ENCODE results near the gene CORO1C.

Gene CORO1C

DNA sequence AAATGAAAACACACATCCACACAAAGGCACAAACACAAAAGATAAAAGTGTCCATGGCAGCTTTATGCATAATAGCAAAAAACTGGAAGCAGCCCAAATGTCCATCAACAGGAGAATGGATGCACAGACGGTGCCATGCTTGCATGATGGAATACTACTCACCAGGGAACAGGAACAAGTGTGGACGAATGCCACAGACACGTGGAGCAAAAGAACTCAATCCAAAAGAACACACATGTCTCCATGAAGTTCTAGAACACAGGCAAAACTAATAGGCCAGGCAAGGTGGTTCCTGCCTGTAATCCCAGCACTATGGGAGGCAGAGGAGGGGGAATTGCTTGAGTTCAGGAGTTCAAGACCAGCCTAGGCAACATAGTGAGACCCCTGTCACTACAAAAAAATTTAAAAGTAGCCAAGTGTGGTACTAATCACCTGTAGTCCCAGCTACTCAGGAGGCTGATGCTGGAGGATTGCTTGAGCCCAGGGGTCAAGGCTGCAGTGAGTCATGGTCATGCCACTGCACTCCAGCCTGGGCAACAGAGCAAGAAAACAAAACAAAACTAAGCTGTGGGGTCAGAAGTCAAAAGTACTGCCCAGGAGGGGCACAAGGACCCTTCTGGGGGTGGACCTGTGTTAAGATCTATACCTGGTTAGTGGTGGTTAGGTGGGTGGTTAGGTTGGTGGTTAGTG lies 126.2 kb downstream of the CORO1C start:
- no peak for DNase-seq (ENCODE audit: low read depth in 1 of 2, low spot score in 1 of 2)

DNA sequence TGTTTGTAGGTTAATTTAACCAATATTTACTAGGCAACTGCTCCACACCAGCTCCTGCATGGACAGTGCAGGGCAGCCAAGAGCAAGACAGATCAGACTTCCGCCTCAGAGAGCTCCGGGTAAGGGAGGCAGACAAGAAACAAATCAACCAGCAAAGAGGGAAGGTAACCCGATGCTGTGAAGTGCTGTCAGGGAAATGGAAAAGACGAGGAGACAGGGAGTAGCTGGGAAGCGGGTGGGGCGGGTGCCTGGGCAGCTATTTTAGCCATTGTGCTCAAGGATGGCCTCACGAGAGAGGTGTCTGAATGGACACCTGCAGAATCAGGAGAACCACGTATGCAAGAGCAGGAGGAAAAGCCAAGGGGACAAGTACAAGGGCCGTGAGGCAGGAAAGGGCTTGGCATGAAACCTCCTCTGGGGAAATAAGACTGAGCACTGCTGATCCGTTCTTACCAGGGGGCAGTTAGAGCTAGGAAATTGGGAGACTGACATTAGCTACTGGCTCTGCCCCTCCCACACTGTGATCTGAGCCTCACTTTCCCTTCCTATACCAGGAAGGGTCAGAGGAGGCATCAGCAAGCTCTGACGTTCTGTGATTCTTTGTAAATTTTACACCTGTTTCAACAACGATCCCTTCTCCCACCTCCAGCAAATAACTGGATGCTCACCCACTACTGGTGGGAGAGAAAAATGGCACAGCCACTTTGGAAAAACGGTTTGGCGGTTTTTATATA lies 126.9 kb downstream of the CORO1C start:
- no peak for DNase-seq (ENCODE audit: low read depth in 1 of 2, low spot score in 1 of 2)

DNA sequence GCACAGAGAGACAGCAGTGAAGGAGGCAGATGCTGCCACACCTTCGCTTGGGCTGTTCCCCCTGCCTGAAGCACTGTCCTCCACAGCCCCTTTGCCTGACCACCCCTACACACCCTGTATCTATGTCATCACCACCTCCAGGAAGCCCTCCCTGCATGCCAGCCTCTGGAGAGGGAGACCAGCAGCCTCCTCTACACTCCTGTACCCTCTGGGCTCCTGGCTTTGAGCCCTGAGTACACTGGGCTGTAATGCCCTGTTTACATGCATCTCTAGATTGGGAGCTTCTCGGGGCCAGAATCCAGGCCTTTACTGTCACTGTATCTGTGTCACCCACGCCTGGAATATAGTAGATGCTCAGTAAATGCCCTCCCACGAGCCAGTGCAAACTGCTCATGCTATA lies 127.6 kb downstream of the CORO1C start:
- DNase-seq (ENCODE audit: low read depth in 1 of 2, low spot score in 1 of 2), result no peak

DNA sequence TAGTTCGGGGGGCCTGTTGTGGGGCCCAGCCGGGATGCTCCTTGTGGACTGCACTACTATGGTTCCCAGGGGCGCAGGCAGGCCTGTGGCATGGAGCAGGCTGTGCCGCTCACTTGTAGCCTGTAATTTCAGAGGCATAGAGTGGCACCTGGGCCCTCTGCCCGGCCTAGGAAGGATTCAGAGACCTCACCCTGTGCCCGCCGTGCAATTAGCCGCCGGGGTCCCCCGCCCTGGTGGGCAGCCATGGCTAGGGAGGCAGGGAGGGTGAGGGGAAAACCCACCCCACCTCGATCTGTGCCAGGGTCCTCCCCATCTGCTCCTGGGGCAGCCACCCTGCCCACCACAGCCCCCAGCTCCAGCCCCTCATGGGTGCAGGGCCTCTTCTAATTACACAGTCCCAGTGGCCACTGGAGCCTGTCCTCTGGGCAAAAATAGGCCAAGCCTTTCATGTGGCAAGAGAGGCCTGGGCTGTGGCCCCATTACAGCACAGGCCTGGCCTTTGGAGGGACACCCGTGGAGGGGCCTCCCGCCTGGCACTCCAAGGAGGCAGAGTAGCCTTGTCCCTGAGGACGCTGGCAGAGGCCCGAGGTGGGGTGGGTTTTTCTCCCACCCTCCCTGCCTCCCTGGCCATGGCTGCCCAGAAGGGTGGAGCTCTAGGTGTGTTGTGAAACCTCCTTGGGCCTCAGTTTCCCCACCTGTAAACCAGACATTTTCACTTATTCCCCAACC lies 128.2 kb downstream of the CORO1C start:
- DNase-seq (ENCODE audit: low read depth in 1 of 2, low spot score in 1 of 2), result no peak

DNA sequence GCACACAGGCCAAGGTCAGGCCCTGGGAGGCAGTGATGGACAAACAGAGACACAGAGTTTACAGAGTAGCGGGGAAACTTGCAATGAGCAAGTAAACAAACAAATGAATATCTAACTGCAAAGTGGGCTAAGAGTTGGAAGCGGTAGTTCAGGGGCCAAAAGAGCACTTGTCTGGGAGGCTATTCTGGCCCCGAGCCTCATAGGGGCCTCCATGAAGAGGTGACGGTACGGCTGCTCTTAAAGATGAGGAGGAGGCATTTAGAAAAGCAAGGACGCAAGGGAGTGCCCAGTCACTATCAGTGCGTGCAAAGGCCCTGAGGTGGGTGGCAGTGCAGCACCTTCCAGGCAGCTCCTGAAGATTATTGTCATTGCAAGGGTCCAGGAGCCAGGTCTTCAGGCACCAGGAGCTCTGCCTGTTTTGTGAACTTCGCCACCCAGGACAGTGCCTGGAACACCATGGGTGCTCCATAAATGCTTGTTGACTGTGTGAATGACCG lies 129.1 kb downstream of the CORO1C start:
- DNase-seq (ENCODE audit: low read depth in 1 of 2, low spot score in 1 of 2), result no peak

DNA sequence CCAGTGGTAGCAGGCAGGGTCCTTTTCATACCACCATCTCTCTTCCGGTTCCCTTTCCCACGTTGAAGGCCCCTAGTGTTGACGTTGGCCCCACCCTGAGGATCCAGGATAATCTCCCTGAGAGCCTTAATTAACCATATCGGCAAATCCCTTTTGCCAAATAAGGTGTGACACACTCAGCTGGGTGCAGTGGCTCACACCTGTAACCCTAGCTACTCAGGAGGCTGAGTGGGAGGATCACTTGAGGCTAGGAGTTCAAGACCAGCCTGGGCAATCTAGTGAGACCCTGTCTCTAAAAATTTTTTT lies 130.7 kb downstream of the CORO1C start:
- no peak for DNase-seq (ENCODE audit: low read depth in 1 of 2, low spot score in 1 of 2)

DNA sequence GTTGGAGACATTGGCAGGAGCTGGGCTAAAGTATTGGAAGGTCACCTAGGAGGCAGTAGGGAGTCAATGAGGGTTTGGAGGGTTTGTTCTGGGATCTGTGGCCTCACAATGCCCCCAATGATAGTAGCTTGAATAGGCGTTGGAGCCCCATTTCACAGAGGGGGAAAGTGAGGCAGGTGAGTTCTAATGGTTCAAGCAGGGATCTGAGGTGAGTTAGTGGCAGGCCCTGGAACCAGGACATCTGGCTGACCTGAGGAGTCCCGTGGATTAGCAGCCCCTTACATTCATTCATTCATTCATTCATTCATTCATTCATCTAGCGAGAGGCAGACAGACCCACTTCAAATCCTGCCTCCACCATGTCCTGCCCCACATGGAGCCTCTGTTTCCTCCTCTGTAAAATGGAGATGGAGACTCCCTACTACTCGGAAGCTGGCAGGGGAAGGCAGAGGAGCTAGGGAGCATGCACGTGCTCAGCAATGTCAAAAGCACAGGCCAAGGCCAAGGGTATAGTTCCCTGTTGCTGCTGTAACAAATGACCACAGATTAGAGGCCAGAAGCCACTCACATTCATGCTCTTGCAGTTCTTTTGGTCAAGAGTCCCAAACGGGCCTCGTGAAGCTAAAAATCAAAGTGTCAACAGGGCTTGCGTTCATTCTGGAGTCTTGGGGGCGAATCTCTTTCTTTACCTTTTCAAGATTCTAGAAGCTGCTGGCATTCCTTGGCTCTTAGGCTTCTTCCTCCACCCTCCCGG lies 131.2 kb downstream of the CORO1C start:
- DNase-seq (ENCODE audit: low read depth in 1 of 2, low spot score in 1 of 2), result no peak

DNA sequence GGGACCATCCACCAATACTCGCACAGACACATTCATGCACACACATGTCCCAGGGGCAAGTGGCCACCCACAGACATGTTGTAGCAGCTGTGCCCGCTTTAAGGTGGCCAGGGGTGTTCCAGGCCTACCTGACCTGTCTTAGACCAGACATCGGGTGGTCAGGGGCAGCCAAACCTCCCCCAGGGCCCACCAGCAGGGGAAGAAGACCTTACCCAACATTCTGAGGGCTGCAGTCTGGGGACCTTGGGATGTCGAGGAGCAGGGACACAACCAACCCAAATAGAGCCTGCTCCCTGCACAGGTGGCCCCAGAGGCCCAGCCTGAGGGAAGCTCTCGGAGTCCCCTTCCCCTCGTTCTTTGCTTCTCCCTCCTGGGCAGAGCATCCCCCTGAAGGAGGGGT lies 131.8 kb downstream of the CORO1C start:
- no peak for DNase-seq (ENCODE audit: low read depth in 1 of 2, low spot score in 1 of 2)

DNA sequence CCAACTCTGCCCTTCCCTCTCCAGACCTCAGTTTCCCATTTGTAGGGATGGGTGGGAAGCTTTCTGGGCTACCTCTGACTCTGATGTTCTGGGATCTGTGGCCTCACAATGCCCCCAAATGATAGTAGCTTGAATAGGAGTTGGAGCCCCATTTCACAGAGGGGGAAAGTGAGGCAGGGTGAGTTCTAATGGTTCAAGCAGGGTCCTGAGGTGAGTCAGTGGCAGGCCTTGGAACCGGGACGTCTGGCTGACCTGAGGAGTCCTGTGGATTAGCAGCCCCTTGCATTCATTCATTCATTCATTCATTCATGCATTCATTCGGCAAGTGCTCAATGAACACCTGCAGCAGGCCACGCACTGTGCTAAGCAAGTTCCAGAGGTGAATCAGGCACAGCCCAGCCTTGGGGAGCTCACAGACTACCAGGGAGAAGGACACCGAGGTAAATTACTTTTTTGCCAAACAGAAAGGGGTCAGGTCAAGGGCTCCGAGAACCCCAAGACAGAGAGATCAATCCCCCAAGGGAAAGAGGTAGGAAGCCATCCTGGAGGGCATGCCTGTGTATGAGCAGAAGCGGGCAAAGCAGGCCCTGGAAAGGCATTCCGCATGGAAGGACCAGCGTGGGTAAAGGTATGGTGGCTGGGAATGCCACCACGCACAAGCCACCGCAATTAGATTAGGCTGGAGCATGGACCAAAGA lies 132.6 kb downstream of the CORO1C start:
- DNase-seq (ENCODE audit: low read depth in 1 of 2, low spot score in 1 of 2), result no peak

DNA sequence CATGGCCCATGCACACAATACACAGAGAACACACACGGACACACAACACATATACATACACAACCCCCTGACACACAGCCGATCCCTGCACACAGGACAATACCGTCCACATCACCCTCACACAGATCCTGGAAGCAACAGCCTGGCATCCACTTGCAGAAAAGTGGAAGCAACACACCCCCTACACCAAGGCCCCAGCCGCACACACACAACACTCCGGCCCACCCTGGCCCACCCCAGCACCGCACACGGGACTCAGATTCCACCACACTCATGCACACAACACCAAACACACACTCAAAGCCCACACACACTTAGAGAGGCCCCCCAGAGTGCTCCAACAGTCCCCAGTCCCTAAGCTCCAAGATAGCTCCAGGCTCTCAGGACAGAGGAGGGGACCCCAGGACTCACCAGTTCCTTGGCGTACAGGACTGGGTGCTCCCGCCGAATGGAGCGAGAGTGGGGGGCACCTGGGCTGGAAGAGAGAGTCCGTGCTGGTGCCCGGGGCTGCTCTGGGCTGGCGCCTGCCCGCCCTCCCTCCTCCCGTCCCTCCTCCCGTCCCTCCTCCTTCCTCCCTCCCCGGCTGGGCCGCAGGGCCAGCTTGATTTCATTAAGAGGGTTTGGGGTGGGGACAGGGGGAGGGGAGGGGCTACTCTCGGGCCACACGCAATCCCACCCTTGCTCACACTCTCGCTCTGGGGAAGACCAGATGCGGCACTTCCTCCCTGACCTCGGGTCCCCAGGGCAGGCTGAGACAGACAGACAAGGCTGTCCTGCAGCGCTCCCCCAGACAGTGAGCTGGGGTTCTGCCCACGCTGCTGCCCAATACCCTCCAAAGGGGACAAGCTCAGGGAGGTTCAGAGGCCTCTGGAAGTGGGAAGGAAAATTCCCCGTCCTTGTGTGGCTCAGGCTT lies 133.5 kb downstream of the CORO1C start, which contains the start of gene TMEM119:
TMEM119 (minus strand) TSS at position 526 of the 913 bp plus-strand sequence. CDS start 5,701 bp downstream, outside the sequence.
- no peak for DNase-seq (ENCODE audit: low read depth in 1 of 2, low spot score in 1 of 2)

DNA sequence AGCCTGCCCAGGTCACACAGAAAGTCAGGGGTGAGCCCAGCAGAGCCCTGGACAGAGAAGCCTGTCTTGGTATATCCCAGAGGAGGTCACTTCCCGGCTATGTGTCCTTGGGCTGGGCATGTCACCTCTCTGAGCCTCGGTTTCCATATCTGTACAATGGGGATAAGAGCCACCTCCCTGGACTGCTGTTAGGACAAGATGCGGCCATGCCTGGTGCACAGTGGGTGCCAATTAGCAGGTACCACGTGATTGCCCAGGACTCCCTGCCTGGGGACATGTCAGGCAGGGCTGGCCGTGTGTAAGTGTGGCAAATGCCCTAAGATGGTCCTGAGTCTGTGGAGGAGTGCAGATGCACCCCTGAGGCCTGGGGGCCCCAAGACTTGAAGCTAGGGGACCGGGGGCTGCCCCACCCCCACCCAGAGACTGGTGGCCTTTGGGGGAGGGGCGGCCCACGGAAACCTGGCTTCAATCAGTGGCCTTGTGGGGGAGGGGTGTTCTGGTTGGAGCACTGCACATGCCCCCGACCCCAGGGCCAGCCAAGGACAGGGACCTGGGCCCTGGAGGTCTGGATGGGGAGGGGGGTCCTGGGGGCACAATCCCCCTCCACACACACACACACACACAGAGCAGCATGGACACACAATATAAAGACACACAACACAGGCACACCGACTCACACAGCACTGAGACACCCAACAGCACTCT lies 134.3 kb downstream of the CORO1C start:
- no peak for DNase-seq (ENCODE audit: low read depth in 1 of 2, low spot score in 1 of 2)

DNA sequence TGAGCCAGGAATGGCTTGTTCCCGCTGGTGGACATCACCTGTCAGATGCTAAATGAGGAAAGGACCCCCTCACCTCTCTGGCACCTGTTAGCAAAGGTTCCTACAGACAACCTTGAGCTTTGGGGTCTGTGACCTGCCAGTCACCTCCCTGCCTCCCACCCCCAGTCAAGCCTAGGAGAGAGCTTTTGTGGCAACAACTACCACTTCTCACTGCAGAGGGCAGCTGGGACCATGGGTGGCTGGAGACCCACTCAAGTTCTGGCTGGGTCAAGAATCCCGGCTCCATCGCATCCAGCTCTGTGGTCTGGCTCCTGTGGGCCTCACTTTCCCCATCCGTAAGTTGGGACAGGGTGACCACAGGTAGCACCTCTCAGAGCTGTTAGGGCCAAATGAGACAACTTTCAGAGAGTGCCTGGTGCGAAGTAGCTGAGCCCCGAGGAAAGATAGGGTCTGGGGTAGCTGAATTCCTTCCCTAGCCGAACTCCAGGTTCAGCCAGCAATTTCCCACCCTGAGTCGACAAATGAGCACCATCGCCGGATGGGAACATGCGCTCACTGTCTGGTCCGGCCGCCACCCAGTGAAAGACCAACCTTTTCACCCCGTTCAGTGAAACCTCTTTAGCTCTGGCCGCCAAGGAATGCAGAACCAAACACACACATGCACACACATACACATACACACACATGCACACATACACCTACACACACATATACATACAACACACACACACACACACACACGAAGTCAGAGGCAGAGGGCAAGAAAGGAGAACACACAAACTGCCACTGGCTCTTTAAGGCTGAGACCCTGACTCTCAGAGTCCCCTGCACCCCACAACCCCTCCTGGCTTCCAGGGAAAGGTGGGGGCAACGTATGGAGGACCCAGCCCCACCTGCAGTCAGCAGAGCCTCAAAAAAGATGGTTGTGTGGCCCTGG lies 135.3 kb downstream of the CORO1C start:
- DNase-seq (ENCODE audit: low read depth in 1 of 2, low spot score in 1 of 2), result no peak
